ENCODE measurements around the gene ZNF350.
"Not testable (repeated sequence)": the region's sequence is repeated elsewhere in the genome, so short reads cannot be mapped to it uniquely, and the experiment has no call there.

Gene ZNF350

DNA sequence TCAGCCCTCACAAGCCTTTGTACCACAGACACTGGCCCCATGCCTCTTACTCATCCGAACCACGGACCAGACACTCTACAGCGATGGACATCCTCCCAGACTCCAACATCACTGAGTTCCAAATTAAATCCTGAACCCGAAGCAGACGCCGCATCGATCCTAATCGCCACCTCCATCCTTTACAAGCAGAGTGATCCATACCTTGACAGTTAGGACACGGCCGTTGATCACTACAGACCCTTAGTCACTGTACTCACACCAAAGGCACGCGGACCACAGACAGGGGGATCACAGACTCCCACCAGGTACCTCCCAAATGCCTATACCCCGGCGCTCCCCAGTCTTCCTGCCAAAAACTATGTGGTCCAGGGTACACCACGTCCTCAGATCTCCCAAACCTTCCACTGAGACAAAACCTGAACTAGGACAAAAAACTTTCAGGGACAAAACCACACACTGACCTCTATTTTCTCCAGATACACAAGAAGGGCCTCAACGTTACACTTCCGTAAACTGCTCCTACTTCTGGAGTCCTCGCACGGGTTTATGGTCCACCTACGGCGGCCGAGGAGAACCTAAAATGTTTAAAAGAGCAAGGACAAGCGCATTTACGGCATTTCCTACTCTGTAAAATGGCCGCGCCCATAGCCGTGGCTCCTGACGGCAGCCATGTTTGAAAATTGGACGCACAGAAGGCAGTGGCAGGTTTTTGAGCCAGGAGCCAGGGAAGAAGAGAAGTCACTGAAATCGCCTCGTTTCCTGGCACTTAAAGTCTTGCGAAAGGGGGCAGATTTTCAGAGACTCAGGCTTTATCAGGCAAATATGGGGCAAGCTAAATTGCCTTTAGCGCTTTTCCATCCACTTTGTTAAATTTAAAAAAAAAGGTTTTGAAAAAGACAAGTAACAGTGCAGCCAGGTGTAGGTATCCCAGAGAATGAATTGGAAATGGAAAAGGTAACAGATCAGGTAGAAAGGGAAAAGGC, at the start of gene ZNF350:
TSS of gene ZNF350 (minus strand) at position 532 of the 983 bp plus-strand sequence. CDS start 12,480 bp downstream, outside the sequence.
- peak; percentile 66 for DNase-seq

DNA sequence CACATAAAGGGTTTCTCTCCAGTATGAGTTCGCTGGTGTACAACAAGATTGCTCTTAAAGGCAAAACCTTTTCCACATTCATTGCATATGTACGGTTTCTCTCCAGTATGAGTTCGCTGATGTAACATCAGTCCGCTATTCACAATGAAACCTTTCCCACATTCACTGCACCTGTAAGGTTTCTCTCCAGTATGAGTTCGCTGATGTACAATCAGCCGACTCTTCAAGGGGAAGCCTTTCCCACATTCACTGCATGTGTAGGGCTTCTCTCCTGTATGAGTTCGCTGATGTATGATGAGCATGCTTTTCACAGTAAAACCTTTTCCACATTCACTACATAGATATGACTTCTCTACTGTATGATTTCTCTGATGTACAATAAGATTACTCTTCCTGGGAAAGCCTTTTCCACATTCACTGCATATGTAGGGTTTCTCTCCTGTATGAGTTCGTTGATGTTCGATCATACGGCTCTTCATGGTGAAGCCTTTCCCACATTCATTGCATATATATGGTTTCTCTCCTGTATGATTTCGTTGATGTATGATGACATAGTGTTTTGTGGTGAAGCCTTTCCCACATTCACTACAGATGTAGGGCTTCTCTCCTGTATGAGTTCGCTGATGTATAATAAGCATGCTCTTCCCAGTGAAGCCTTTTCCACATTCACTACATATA, 47.5 kb upstream of the ZNF350 start:
- no peak for DNase-seq

DNA sequence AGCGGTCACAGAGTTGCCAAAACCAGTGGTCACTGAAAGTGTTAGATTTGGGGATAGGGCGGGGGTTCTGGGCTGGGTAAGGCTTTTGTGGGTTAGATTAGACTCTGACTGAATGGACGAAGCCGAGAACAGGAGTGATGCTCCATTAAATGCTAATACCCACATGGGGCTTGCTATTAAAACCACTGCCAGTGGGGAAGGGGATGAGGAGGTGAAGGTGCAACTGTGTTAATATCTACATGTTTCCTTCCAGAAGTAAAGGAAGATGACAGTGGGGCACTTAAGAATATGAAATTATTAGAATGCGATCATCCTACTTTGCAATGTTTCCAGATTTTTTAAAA, 42.1 kb upstream of the ZNF350 start:
- DNase-seq: peak; percentile 70

DNA sequence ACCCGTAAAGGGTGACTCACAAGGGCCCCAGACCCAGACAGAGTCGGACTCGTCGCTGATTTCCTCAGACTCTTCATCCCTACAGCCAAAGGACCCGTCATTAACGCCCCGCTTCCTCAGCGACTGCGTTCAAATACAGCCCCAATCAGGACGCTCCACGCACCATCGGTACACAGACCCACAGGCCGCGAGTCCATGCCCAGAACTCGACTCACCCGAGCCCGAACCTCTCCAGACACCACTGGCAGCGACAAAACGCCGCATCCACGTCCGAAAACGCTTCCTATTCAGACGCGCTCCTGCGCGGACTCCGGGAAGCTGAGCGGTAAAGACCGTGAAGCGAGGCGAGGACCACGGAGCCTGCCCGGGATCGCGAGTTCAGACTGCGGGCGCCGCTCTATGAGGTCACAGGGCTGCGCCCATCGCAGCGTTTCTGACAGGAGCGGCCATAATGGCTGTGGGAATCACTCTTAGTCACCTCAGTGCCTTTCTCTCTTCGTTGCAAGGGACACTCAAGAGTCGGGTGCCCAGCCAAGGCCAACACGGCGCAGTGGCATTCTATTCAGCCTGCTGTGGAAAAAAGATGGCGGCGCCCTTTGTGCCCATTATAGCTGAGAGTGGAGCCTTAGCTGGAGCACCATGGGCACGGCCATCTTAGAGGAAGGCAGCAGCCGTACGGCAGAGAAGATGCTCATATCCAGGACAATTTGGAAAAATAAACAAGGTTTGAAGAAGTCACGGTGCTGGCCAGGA, 41.6 kb upstream of the ZNF350 start, which contains the start of gene ZNF614:
TSS of gene ZNF614 (minus strand) at position 353 of the 753 bp plus-strand sequence. CDS start 2,634 bp downstream, outside the sequence.
- DNase-seq: peak; percentile 89

DNA sequence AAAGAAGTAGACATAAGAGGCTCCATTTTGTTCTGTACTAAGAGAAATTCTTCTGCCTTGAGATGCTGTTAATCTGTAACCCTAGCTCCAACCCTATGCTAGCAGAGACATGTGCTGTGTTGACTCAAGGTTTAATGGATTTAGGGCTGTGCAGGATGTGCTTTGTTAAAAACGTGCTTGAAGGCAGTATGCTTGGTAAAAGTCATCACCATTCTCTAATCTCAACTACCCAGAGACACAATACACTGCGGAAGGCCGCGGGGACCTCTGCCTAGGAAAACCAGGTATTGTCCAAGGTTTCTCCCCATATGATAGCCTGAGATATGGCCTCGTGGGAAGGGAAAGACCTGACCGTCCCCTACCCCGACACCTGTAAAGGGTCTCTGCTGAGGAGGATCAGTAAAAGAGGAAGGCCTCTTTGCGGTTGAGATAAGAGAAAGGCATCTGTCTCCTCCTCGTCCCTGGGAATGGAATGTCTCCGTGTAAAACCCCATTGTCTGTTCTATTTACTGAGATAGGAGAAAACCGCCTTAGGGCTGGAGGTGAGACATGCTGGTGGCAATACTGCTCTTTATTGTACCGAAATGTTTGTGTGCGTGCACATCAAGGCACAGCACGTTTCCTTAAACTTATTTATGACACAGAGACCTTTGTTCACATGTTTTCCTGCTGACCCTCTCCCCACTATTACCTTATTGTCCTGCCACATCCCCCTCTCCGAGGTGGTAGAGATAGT, 39.8 kb upstream of the ZNF350 start:
- not testable (repeated sequence) for DNase-seq

DNA sequence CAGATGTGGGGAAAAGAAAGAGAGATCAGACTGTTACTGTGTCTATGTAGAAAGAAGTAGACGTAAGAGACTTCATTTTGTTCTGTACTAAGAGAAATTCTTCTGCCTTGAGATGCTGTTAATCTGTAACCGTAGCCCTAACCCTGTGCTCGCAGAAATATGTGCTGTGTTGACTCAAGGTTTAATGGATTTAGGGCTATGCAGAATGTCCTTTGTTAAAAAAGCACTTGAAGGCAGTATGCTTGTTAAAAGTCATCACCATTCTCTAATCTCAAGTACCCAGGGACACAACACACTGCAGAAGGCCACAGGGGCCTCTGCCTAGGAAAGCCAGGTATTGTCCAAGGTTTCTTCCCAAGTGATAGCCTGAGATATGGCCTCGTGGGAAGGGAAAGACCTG, 37.8 kb upstream of the ZNF350 start:
- not testable (repeated sequence) for DNase-seq

DNA sequence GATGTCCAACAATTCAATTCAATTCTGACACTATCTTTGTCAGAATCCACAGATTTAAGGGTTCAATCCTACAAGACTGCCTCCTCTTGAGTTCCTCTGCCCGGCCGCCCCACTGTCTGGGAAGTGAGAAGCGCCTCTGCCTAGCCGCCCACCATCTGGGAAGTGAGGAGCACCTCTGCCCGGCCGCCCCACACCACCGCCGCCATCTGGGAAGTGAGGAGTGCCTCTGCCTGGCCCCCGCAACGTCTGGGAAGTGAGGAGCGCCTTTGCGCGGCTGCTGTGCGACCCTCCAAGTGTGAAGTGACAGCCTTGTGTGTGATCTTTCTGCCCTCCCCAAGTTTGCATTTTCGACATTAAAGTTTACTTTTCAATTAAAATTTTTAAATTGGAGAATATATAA, 35.6 kb upstream of the ZNF350 start:
- DNase-seq: no peak

DNA sequence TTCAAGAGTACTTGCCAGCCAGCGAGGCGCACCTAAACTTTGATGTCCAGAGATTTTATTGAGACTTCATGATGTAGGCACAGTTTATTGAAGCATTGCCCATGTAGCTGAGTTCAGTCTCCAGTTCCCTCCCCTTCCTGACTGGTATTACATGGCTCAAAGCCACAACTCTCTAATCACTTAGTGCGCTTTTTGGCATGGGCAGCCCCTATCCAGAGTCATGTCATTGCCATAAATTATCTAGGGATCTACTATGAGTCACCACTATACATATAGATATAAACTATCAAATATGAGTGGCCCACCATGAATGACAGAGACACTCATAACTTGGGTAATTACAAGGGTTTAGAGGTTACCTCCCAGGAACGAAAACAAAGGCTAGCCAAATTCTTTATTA, 33.9 kb upstream of the ZNF350 start:
- no peak for DNase-seq

DNA sequence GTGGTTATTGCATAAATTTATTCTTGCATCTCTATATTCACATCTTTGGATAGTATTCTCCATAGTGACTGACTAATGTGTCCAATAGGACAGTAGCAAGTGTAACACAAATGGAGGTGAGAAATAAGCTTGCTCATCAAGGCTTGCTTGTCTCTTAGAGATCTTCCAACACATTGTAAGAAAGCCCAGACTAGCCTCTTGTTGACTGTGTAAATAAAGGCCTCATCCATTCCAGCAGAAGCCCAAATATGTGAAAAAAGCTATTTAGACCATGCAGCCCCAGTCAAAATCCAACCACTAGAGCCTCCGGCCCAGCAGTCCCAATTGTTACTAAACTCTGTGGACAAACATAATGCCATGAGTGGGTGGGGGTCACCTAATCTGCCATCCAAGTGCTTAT, 24.0 kb upstream of the ZNF350 start:
- no peak for DNase-seq

DNA sequence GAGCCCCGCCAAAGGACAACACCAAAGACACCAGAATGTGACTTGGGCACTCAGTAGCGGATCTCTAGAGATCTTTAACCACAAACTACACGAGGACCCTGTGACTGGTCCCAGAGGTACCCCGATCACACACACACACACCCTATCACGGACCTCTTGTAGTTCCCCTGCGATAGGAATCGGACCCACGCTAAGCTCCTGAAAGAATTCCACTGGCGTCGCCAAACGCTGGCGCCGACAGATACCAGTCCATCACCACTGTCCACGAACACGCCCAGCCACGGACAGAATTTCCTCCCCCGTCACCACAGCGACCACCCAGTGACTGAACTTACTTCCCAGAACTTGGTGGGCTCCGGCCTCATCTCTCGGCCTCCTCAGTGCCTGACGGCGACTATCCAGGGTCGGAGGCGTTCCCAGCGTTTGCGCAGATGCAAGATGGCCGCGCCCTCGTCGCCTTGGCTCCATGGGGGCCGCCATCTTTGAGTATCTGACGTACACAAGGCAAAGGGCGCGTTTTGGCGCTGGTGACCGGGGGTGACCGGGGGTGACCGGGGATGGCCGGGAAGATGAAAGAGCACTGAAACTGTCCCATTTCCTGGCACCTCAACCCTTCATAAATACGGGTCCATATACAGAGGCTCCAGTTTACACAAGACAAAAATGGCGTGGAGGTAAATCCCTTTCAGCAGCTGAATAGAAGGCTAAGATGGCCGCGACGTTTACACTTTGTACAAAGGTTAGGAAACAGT, 21.3 kb upstream of the ZNF350 start, which contains the start of gene ZNF615:
TSS of gene ZNF615 (minus strand) at position 406 of the 752 bp plus-strand sequence. CDS start 4,500 bp downstream, outside the sequence.
- peak; percentile 75 for DNase-seq

DNA sequence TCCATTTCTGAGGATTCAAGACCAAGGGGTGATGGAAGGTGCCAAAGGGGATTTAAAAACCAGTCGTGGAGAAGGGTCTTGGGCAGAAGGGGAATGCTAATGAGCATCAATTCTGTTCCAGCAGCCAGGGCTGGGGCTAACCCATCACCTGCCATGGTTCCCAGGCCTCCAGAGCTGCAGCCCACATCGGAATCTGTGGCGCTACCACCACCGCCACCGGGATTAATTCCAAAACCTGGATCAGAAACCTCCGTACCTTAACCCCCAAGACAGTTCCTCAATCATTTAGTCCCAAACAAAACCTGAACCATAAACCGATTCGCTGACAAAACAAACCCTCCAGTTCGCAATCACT, 20.8 kb upstream of the ZNF350 start:
- no peak for DNase-seq

DNA sequence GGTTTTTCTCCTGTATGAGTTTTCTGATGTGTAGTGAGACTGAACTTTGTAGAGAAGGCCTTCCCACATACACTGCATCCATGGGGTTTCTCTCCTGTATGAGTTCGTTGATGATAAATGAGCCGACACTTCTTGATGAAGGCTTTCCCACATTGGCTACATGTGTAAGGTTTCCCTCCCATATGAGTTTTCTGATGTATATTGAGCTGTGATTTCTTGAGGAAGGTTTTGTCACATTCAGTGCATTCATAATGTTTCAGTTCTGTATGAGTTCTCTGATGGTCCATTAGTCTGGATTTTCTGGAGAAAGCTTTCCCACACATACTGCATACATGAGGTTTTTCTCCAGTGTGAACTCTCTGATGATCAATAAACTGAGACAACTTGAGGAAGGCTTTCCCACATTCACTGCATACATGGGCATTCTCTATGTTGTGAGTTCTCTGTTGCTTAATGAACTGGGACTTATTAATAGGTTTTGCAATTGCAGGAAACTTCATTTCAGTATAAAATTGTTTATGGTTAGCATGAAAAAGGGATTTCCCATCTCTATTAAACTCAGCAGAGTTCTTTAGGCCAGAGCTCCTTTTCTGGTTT, 7.5 kb upstream of the ZNF350 start:
- no peak for DNase-seq

DNA sequence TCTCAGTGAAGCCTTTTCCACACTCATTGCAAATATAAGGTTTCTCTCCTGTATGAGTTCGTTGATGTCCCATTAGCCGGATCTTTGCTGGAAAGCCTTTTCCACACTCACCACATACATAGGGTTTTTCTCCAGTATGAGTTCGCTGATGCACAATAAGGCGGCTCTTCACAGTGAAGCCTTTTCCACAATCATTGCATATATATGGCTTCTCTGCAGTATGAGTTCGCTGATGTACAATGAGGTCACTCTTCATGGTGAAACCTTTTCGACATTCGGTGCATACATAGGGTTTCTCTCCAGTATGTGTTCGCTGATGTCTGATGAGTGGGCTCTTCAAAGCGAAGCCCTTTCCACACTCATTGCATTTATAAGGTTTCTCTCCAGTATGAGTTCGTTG, 6.8 kb upstream of the ZNF350 start:
- no peak for DNase-seq

DNA sequence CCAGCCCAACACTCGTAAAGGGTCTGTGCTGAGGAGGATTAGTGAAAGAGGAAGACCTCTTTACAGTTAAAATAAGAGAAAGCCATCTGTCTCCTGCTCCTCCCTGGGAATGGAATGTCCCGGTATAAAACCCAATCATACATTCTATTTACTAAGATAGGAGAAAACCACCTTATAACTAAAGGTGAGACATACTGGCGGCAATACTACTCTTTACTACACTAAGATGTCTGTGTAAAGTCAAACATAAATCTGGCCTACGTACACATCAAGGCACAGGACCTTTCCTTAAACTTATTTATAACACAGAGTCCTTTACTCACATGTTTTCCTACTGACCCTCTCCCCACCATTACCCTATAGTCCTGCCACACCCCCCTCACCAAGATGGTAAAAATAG, 3.3 kb downstream of the ZNF350 start:
- DNase-seq: no peak

DNA sequence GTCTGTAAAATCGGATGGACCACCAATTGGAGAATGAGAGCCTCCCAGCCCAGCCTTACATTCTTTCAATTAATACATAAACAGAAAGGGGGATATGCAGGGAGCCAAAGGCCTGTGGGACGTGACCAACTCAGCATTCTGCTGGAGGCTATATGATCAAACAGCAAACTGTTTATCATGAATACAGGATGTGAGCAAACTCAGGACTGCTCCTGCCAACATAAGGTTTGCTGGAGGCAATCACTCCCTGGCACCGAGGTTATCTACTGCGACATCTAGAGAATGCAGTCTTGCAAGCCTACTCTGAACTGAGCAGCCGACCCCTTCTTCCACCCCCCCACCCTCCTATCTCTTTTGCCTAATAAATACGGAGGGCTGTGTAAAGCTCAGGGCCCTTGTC, 5.7 kb downstream of the ZNF350 start:
- not testable (repeated sequence) for DNase-seq

DNA sequence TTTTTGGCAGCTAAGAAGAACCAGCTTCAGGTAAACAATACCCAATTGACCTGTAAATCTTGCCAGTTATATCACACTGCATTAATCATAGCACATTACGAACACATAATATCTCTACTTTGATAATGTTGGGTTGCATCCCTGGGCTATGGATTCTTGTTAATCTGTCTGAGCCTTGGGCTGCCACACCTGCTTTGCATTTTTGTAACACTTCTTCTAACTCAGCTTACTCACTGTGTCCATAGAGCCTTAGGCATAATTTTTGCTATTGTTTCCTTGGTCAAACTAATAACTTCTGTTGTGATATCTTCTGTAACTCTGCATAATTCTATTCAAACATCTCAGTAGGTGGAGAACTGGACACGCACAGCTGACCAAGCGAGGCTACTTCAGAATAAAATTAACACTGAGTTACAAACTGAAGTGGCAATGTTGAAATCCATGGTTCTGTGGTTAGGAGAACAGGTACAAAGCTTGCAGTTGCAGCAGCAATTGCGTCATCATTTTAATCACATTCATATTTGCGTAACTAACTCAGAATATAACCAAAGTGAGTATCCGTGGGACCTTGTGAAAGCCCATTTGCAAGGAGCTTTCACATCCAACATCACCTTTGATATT, 6.4 kb downstream of the ZNF350 start:
- DNase-seq: no peak

DNA sequence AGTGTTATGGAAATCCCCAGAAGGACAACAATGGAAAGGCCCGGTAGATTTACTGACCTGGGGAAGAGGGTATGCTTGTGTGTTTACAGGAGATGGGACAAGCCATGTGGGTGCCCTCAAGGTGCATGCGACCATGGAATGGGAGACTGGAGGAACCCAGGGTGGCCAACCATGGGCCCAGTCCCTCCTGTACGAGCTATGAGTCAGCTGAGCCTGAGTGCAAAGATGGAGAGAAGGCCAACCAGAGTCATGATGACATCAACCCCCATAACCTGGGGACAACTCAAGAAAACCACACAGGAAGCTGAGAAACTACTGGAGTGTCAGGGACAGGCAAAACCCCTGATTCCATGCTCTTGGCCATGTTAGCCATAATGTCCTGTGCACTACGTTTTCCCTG, 7.8 kb downstream of the ZNF350 start:
- no peak for DNase-seq

DNA sequence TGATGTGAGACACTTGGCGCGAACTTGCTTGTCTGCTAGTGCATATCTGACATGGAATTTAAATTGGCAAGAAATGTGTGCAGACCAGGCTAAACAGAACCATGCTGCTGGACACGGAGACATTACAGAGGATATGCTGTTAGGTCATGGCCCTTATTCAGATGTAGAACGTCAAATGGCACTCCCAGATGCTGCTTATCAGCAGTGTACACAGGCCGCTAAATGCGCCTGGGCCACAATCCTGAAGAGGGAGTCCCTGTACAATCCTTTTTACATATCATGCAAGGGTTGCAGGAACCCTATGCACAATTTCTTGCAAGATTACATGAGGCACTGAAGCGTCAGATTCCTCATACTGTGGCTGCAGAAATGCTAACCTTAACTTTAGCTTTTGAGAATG, 9.3 kb downstream of the ZNF350 start:
- no peak for DNase-seq

DNA sequence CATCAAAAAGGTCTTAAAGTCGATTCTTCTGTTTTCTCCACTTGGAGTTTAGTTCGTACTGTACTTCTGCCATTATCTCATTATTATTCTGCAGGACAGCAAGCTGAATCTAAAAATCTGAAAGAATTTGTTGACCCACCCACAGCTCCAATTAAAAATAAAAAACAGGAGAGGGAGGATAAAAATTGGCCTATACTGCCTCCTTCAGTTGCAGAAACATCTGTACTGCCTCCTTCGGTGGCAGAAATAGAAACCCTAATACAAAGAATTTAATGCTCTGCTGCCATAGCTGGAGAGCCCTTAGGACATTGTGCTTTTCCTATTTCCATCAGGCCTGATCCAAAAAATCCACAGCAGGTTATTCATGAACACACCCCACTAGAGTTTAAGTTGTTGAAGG, 9.8 kb downstream of the ZNF350 start:
- no peak for DNase-seq

DNA sequence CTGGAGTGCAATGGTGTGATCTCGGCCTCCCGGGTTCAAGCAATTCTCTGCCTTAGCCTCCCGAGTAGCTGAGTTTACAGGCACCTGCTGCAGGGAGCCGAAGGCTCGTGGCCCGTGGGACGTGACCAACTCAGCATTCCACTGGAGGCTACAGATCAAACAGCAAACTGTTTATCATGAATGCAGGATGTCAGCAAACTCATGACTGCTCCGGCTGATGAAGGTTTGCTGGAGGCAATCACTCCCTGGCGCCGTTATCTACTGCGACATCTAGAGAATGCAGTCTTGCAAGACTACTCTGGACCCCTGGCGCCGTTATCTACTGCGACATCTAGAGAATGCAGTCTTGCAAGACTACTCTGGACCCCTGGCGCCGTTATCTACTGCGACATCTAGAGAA, 10.9 kb downstream of the ZNF350 start:
- DNase-seq: not testable (repeated sequence)

DNA sequence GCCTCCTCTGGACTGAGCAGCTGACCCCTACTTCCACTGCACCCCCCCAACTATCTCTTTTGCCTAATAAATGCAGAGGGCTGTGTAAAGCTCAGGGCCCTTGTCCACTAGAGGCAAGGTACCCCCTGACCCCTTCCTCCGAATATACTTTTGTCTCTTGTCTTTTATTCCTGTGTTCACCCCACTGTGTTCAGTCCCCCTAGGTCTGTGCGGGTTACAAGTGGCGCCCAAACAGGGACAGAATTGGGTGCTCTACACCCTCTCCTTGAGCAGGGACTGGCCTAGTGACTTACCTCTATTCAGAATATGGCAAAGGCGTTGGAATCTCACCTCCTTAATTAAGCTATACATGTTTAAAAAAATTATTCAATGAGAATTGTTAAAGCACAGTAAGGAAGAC, 15.0 kb downstream of the ZNF350 start:
- no peak for DNase-seq
